ENCODE results near the gene CAPN11. TPM values are rescaled to one million over a fixed set of nuclear protein-coding genes. Genes with fewer than 3 reads are reported as not detected.

The CAPN11 gene
- total and polyA plus RNA-seq, 9 of the 15 experiments (the other 6 are each of a cell fraction or from before 2014, with no cell fraction given) = 0.03 to 0.61 (median 0.17) TPM; not detected in 1

- TF ChIP-seq MAX (CRISPR knock-in tag; IDR thresholded peaks at IDR 0.05) = peak; percentile 51
- no peak for TF ChIP-seq ARNT (IDR thresholded peaks at IDR 0.05)
- TF ChIP-seq ZNF318 (IDR thresholded peaks at IDR 0.05; ENCODE audit: borderline replicate concordance in 1 of 2, low read depth in 1 of 2) = no peak
- TF ChIP-seq ZNF12 (CRISPR knock-in tag; IDR thresholded peaks at IDR 0.05) = peak; percentile 74; the same call in 1 of the 2 replicates
- TF ChIP-seq PHF21A (IDR thresholded peaks at IDR 0.05; ENCODE audit: borderline replicate concordance, low read depth) = no peak
- TF ChIP-seq NR2C1 (IDR thresholded peaks at IDR 0.05) = 0 out of 2 replicates have a peak, but pooled peaks have one; percentile 36
- 0 out of 2 replicates have a peak, but pooled peaks have one; percentile 56 for TF ChIP-seq NR2C1 (tag; IDR thresholded peaks at IDR 0.05)
- peak; percentile 68 to 70 for TF ChIP-seq NRF1 (conservative IDR thresholded peaks at IDR 0.05 in 1 of 2, IDR thresholded peaks at IDR 0.05 in 1 of 2)
- TF ChIP-seq ID3 (CRISPR knock-in tag; IDR thresholded peaks at IDR 0.05) = no peak
- peak; percentile 41; the same call in 1 of the 2 replicates for TF ChIP-seq ID3 (tag; IDR thresholded peaks at IDR 0.05)
- 0 out of 2 replicates have a peak, but pooled peaks have one; percentile 66 for TF ChIP-seq PURB (CRISPR knock-in tag; IDR thresholded peaks at IDR 0.05; ENCODE audit: low read depth)
- TF ChIP-seq HMGN3 (IDR thresholded peaks at IDR 0.05; ENCODE audit: borderline replicate concordance, extremely low read depth, insufficient read length, low read depth, low read length) = peak; percentile 52
- TF ChIP-seq HDAC1 (IDR thresholded peaks at IDR 0.05) = no peak; a peak in 1 of 4 replicates
- TF ChIP-seq TAF15 (IDR thresholded peaks at IDR 0.05; ENCODE audit: low read depth, low read length) = 0 out of 2 replicates have a peak, but pooled peaks have one; percentile 18
- peak; percentile 39 for TF ChIP-seq TAF1 (IDR thresholded peaks at IDR 0.05; ENCODE audit: control insufficient read depth, extremely low read depth, insufficient read depth, low read length, severe bottlenecking)
- TF ChIP-seq RBFOX2 (IDR thresholded peaks at IDR 0.05; ENCODE audit: low read depth, low read length) = peak; percentile 66
- TF ChIP-seq CSDE1 (IDR thresholded peaks at IDR 0.05) = no peak
Observed at GRCh38 chr6:44128020-44128917, 30.4 kb upstream of the CAPN11 start (continued).

Measured in K562 (cell line).